C4-2B (cell line): Measurements from ENCODE around the gene RBFA.

ENCODE experiments used
- ZFX ChIP-seq: fragments of 450-650 bp; IDR thresholded peaks from 2 replicates; pipeline ENCODE4 v1.6.1; 2017
- TF ChIP-seq, protein P1 (sequence below): fragments of 450-650 bp; conservative IDR thresholded peaks from 2 replicates; pipeline ENCODE4 v1.5.1; 2017; ENCODE audit warnings: mild to moderate bottlenecking

DNA sequence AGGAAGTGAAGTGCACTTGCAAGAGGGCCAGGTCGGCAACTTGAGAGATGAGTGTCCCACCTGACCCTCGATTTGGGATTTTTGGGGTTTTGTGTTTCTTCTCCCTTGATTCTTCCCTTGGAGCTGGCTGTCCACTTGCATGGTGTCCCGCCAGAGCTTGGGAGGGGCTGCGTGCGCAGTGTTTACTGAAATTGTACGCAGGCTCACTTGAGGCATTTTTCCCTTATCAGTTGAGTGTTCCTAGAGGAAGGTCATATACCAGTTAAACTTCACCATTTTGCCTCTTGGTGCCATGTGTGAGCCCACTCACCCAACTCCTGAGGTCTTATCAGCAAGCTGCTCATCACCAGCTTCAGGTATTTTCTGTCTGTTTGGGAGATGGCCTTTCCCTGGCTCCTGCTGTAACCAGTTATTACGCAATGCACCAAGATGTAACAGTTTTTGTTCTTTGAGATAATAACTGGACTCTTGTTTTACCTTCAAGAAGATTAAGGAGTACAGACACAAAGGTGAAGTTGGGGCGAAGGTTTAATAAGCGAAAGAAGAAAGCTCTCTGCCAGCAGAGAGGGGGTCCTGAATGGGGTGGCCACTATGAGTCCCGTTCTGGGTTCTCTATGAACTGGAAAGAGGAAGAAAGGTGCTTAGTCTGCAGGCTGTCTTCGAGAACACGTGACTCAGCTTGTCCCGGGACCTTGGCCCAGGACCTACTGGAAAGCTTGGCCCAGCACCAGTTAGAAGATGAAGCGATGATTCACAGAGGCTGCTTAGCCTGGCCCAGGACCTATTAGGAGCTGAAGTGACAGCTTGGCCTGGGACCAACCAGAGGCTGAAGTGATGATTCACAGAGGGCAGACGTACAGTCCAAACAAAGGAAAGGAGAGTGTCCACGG, 24.3 kb upstream of the RBFA start:
- TF ChIP-seq, protein P1, sequence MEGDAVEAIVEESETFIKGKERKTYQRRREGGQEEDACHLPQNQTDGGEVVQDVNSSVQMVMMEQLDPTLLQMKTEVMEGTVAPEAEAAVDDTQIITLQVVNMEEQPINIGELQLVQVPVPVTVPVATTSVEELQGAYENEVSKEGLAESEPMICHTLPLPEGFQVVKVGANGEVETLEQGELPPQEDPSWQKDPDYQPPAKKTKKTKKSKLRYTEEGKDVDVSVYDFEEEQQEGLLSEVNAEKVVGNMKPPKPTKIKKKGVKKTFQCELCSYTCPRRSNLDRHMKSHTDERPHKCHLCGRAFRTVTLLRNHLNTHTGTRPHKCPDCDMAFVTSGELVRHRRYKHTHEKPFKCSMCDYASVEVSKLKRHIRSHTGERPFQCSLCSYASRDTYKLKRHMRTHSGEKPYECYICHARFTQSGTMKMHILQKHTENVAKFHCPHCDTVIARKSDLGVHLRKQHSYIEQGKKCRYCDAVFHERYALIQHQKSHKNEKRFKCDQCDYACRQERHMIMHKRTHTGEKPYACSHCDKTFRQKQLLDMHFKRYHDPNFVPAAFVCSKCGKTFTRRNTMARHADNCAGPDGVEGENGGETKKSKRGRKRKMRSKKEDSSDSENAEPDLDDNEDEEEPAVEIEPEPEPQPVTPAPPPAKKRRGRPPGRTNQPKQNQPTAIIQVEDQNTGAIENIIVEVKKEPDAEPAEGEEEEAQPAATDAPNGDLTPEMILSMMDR, result no peak
- no peak for TF ChIP-seq ZFX
